ENCODE data around the gene HJURP. TPM values are rescaled to one million over a fixed set of nuclear protein-coding genes. Genes with fewer than 3 reads are reported as not detected.

Gene HJURP
- total RNA-seq, 4 donors from 2014 or later: 1.2 to 4.4 (median 3.5) TPM

DNA sequence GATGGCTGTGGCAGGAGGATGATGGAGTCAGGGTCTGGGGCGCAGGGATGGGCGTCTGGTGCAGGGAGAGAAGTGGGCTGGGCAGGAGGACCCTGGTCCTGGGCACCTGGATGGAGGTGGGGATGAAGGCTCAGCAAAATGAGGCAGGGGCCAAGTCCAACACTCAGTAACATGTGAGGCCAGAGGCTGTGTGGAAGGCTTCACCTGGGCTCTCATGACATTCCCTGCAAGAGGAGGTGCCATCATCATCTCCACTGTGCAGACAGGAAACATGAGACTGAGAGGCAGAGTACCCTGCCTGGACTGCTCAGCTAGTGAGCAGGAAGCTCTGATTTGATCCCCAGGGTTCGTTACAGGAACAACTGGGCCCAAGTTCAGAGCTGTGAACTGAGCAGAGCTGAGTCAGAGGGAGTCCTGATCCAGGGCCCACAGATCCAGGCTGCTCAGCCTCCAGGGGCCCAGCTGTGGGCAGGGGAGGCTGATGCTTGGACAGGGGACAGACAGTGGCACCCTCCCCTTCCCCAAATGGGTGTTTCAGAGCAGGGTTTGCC is 36.9 kb downstream of the HJURP start:
- no peak overlapping the region for H3K4me3 ChIP-seq (ENCODE audit: low read depth, poor library complexity, severe bottlenecking)
- no peak for TF ChIP-seq POLR2A (IDR thresholded peaks at IDR 0.05)
- TF ChIP-seq, protein P1, sequence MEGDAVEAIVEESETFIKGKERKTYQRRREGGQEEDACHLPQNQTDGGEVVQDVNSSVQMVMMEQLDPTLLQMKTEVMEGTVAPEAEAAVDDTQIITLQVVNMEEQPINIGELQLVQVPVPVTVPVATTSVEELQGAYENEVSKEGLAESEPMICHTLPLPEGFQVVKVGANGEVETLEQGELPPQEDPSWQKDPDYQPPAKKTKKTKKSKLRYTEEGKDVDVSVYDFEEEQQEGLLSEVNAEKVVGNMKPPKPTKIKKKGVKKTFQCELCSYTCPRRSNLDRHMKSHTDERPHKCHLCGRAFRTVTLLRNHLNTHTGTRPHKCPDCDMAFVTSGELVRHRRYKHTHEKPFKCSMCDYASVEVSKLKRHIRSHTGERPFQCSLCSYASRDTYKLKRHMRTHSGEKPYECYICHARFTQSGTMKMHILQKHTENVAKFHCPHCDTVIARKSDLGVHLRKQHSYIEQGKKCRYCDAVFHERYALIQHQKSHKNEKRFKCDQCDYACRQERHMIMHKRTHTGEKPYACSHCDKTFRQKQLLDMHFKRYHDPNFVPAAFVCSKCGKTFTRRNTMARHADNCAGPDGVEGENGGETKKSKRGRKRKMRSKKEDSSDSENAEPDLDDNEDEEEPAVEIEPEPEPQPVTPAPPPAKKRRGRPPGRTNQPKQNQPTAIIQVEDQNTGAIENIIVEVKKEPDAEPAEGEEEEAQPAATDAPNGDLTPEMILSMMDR (IDR thresholded peaks at IDR 0.05): no peak
- peak in 1 of 2 donors; percentile 58 for DNase-seq (ENCODE audit: low spot score in 2 of 2)
- WGBS, 2 donors: 78 to 81% methylated on average over 3 of the region's 3 CpGs
- intact Hi-C loops (cut with DNase I; ENCODE audit: low total_unique reads): no loop called here

DNA sequence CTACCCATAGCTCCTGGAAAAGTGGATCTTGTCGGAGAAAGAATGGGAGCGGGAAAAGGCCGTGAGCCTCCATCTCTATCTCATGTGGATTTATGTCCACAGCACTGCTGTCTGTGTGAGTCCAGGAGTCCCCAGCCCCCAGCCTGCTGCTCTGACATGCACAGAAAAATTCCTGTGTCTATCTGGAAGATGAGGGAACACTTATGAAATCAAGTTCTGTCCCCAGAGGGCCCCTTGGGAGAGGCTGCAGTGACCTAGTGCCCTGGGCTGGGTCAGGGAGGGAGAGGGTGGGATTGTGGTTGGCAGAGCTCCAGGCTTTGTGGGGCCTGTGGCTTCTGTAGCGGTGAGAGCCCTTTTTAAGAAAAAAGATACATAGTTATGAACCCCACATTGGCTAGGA is 37.6 kb downstream of the HJURP start:
- TF ChIP-seq, protein P1 (IDR thresholded peaks at IDR 0.05): no peak
- TF ChIP-seq POLR2A (IDR thresholded peaks at IDR 0.05): no peak
- no peak overlapping the region for H3K4me3 ChIP-seq (ENCODE audit: low read depth, poor library complexity, severe bottlenecking)
- intact Hi-C loops (cut with DNase I; ENCODE audit: low total_unique reads): no loop called here
- 85 to 92% methylated on average over 4 of the region's 4 CpGs for WGBS, 2 donors
- DNase-seq (ENCODE audit: low spot score in 2 of 2): peak in 1 of 2 donors; percentile 43

DNA sequence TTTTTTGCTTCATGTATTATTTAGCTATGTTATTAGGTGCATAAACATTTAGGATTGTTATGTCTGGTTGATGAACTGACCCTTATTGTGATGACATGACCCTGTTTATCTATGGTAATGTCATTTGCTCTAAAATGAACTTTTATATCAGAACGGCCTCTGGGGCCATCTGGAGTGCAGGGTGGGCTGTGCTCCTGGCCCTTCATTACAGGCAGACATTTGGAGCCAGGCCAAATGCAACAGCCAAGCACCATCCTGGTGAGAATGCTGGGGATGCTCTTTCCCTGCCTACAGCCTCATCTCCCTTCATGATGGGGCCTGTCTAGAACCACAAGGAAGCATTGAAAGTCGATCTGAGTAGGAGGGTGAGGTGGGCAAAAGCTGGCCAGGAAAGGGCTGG is 38.0 kb downstream of the HJURP start:
- 40 to 61% methylated on average over 2 of the region's 2 CpGs for WGBS, 2 donors
- H3K4me3 ChIP-seq (ENCODE audit: low read depth, poor library complexity, severe bottlenecking): no peak overlapping the region
- intact Hi-C loops (cut with DNase I; ENCODE audit: low total_unique reads): no loop called here
- no peak for TF ChIP-seq POLR2A (IDR thresholded peaks at IDR 0.05)
- TF ChIP-seq, protein P1 (IDR thresholded peaks at IDR 0.05): no peak
- DNase-seq (ENCODE audit: low spot score in 2 of 2): peak in 1 of 2 donors; percentile 68

DNA sequence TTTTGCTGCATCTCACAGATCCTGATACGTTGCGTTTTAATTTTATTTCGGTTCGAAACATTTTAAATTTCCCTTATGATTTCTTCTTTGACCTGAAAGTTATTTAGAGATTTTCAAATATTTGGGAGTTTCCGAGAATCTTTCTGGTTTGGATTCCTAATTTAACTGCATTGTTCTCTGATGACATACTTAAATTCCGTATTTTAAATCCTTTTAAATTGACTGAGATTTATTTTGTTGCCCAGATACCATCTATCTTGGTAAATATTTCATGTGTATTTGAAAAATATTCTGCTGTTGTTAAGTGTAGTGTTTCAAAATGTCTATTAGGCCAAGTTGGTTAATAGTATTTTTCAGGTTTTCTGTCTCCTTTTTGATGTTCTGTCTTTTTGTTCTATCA is 38.5 kb downstream of the HJURP start:
- intact Hi-C loops (cut with DNase I; ENCODE audit: low total_unique reads): no loop called here
- TF ChIP-seq POLR2A (IDR thresholded peaks at IDR 0.05): no peak
- TF ChIP-seq, protein P1 (IDR thresholded peaks at IDR 0.05): no peak
- WGBS, 2 donors: 71 to 75% methylated on average over 6 of the region's 6 CpGs
- H3K4me3 ChIP-seq (ENCODE audit: low read depth, poor library complexity, severe bottlenecking): no peak overlapping the region
- no peak for DNase-seq (ENCODE audit: low spot score in 2 of 2)

DNA sequence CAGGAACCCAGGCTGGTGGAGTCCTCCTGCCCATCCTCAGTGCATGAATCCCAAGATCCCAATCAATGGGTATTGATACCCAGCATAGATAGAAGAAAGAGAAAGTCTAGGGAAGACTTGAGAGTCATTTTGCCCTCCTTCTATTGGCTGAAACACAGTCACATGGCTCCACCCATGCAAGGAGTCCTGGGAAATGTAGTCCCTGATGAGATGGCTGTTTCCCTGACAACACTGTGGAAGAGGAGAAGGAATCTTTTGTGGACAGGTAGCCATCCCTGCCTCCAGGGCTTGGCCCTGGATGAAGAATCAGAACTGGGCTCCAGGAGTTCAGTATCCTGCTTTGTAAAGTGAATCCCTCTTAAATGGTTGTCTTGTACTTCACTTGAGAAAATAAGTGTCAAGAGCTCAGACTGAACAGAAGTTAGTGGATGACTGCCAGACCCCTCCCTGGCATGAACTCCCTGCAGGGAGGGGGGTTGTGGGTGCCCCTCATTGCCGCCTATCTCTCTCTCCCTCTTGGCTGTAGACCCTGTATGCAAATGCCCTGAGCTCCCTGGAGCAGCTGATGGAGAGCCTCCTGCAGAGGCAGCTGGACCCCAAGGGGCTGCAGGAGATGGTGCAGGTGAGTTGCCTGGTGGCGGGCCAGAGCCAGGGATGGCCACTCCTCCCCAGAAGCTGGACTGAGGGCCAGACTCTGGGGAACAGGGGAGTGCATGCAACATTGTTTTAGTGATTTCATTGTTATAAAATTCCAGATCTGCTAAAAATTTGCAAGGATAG is 40.1 kb downstream of the HJURP start:
- TF ChIP-seq POLR2A (IDR thresholded peaks at IDR 0.05): no peak
- TF ChIP-seq, protein P1 (IDR thresholded peaks at IDR 0.05): no peak
- peak in 1 of 2 donors; percentile 42 for DNase-seq (ENCODE audit: low spot score in 2 of 2)
- intact Hi-C loops (cut with DNase I; ENCODE audit: low total_unique reads): no loop called here
- WGBS, 2 donors: 54 to 83% methylated on average over 2 of the region's 2 CpGs
- H3K4me3 ChIP-seq (ENCODE audit: low read depth, poor library complexity, severe bottlenecking): no peak overlapping the region
